GM12874 (cell line): ENCODE results near the gene KRT74.

ENCODE experiments used
- CTCF ChIP-seq: IDR thresholded peaks from 2 replicates; pipeline ENCODE4 v1.5.1; 2011; ENCODE audit warnings: low read depth, mild to moderate bottlenecking, control low read depth, low read length, moderate library complexity; ENCODE audit not compliant: insufficient read depth

KRT74 gene

GRCh38 chr12:52581066-52581465 lies 7.4 kb upstream of the KRT74 start:
- TF ChIP-seq CTCF = no peak

GRCh38 chr12:52580496-52580895 lies 6.9 kb upstream of the KRT74 start:
- no peak for TF ChIP-seq CTCF

- no peak for TF ChIP-seq CTCF
Measured at GRCh38 chr12:52579468-52580465, 6.1 kb upstream of the KRT74 start.

GRCh38 chr12:52578469-52578868 lies 4.8 kb upstream of the KRT74 start:
- TF ChIP-seq CTCF = no peak

GRCh38 chr12:52577316-52577715 lies 3.7 kb upstream of the KRT74 start:
- no peak for TF ChIP-seq CTCF

GRCh38 chr12:52575948-52576347 lies 2.3 kb upstream of the KRT74 start:
- no peak for TF ChIP-seq CTCF

- no peak for TF ChIP-seq CTCF
Measured at GRCh38 chr12:52575256-52575655, 1.6 kb upstream of the KRT74 start.
